Upper lobe of left lung (tissue), 4 donors: Measurements from ENCODE around the gene COL18A1.
A peak's percentile ranks its signal among the peaks of the same experiment; 100 is the strongest.

Experiments
- CTCF ChIP-seq, 6 experiments: fragments of 450-650 bp in 4 of 6; fragments of 200-600 bp in 2 of 6; sonication (generic) in 2 of 6; IDR thresholded peaks; one replicate each; pipeline ENCODE4 v1.5.1; 2016 to 2019; ENCODE audit warnings: antibody characterized with exemption in 6 of 6
- EP300 ChIP-seq, 4 donors: sonication (generic); formaldehyde crosslinking; IDR thresholded peaks; one replicate each; pipeline ENCODE4 v1.5.1; 2017; ENCODE audit warnings: antibody characterized with exemption in 4 of 4, control low read depth in 2 of 4
- POLR2A ChIP-seq, 4 donors: fragments of 450-650 bp; IDR thresholded peaks; one replicate each; pipeline ENCODE4 v1.5.1; 2016 to 2017; ENCODE audit warnings: antibody characterized with exemption in 4 of 4, mild to moderate bottlenecking in 2 of 4

DNA sequence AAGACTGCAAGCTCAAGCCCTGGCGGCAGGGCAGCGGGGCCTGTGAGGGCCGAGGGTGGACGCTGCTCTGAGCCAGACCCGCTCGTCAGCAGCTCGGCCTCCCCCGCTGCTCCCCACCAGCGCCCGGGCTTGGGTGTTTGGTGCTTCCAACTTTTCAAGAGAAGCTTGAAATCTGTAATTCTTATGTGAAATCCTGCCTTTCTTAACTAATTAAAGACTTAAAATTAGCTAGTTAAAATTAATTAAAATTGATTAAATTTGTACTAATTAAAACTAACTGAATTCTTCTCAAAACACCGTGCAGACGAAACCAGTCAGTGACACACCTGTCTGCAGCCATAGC is 151.3 kb downstream of the COL18A1 start:
- TF ChIP-seq CTCF (IDR thresholded peaks at IDR 0.05) (peak in 1 of 6 experiments; percentile 22), EP300 (IDR thresholded peaks at IDR 0.05) (no peak), POLR2A (IDR thresholded peaks at IDR 0.05) (no peak)
